Kasumi-1 (cell line): ENCODE results near the gene MRE11.

ENCODE experiments used
- DNase-seq, 2 experiments: peaks; one replicate each; lab custom pipeline; 2025; lab: John Stamatoyannopoulos, UW

MRE11 gene

DNA sequence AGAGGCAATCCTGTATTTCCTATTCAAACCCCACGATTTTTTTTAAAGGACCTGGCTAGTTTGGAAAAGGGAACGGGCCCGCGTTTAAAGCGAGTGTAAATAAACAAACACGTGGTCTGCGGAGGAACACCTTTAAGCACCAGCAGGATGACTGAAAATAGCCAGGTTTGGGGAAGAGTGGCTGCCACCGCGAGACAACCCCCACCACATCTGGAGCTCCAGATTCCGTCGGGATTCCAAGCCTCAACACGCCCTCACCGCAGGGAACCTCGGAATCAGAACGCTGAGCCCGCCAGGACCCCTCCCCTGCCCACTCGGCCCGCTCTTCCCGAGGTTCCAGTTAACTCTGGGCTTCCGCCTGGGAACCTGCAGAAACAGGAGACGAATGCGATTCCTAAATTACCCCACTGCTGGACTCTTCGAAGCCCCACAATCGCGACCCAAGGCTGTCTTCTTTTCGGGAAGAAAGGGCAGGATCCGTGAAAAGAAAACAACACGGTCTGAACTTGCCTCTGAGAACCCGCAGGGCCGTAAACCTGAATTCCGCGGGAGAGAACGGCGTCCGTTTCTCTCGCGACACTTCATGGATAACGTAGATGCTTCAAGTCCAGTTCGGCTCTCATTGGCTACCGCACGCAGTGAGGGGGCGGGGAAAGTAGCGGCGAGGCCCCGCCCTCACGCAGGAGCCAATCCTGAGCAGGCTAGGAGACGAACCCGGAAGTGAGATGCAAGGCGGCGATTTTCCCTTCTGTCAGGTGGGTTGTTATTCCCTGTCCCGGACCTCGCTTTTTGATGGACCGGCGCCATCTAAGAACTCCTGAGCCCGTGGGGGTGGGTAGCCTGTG is at the start of gene MRE11, which contains the start of gene ANKRD49:
Gene MRE11 (minus strand): TSS at position 564 of the 845 bp plus-strand sequence. CDS start 1,043 bp downstream, outside the sequence.
Gene ANKRD49 (plus strand): TSS at position 704 of the 845 bp plus-strand sequence. CDS start 2,710 bp downstream, outside the sequence.
- peak; percentile 97 for DNase-seq

DNA sequence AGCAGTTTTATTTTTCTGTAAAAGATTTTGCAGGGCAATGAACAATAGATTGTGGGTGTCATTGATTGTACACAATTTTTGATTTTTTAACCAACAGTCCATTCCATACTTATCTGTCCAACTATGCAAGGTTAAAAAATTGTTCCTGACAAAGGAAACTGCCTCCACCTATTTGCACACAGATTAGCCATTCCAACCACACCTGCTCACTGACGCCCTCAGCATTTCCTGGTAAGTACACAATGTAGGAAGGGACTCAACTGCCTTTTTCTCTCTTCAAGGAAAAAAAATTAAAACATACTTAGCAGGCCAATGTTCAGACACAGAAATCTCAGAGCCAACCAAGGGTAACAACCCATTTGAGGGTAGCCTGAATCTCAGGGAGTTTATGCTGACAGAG is 45.8 kb upstream of the MRE11 start:
- DNase-seq: no peak

DNA sequence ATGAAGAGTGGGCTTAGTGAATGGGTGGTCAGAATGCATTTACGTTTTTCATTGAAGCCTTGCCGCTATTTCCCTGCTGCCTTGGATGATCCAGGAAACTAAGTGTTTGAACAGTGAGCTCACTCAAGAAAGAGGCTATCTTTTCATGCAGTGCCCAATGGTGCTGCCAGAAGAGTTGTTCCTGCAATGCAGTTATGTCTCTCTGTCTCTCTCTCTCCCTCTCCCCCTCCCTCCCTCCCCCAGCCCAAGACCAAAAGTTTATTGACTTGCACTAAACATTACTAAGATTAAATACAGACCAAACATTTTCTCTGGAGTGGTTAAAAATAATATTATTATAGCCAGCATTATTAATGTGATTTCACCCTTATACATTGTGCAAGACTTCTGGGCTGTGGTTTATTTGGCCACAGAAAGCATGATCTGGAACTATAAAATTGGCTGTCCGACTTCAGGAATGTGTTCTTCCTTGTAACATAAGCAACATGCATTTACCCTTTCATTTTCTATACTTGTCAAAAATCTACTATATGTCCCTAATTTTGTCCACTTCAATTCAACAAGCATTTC is 43.5 kb upstream of the MRE11 start:
- DNase-seq: no peak

DNA sequence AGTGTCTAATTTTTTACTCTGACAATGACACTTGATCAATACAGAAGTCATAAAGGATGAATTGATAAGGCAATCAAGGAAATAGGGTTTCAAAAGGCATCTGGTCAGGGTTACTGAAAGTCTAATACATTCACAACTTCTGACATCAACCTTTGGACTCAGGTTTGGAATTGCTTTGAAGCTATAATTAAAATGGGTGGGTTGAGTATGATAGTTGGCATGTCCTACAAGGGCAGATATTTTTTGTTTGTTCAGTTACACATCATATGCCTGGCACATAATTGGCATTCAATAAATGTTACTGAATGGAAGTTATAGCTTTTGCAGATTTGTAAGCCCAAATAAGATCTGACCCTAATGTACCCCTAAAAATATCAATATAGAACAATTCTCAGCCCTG is 42.7 kb upstream of the MRE11 start:
- DNase-seq: no peak

DNA sequence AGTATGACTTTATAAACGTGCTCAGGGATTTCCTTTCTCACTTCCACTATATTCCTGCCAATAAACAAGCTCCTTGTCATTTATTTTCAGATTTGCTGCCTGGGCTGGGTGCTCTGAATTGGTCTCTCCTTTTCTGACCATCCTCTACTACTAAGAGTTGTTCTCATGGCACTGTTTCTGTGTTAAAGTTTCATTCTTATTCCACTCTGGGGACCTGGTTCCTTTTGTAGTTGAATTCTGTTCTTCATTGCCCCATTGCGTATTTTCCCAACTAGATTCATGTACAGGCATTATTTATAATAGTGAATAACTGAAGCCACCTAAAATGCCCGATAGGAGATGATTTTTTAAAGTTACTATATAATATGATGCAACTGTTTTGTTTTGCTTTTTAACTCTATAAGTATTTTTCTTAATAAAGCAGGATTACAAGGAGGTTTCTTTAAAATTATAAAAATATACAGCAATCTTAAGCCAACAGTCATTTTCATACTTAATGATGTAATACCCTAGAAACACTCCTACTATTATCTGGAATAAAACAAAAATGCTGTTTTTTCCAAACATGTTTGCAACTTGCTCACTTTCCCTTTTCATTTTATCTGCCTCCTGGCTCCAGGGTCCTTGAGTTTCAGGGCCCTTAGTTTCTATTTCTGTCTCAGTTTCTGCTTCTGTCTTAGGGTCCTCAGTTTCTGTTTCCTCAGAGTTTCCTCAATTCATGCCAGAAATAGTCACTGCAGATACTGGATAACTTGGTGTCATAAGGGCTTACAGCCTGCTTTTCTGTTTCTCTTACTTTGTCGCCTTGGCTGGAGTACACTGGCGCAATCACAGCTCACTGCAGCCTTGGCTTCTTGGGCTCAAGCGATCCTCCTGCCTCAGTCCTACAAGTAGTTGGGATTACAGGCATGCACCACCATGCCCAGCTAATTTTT is 40.3 kb upstream of the MRE11 start:
- peak; percentile 18 to 52 for DNase-seq

DNA sequence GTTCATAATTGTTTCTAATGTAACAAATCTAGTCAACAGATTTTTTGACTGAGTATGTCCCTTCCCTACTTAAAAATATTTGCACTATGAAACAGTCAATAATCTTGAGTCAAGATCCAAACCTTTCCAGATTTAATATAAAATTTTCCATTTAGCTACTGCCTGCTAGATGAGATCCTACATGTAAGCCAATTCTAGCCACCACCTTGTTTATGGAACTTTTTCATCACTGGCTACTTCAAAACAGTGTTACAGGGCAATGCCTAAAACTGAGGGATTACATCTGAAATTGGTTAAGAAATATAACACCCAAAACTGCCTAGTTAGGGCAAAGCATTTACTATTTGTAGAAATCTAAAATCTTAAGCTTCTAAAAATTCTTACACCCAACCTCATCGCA is 39.6 kb upstream of the MRE11 start:
- DNase-seq: no peak

DNA sequence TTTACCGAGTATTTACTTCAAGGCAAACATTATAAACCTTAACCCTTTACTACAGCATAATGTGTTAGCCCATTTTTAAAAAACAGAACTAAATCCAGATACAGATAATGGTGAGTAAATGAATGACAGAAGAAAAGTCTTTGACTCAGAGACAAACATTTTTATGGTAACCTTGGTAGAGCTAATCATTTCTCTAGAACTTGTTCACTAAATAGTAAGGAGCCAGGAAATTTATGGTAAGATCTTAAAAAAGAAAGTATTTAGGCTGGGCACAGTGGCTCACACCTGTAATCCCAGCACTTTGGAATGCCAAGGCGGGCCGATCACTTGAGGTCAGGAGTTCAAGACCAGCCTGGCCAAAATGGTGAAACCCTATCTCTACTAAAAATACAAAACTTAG is 38.6 kb upstream of the MRE11 start:
- DNase-seq: no peak

DNA sequence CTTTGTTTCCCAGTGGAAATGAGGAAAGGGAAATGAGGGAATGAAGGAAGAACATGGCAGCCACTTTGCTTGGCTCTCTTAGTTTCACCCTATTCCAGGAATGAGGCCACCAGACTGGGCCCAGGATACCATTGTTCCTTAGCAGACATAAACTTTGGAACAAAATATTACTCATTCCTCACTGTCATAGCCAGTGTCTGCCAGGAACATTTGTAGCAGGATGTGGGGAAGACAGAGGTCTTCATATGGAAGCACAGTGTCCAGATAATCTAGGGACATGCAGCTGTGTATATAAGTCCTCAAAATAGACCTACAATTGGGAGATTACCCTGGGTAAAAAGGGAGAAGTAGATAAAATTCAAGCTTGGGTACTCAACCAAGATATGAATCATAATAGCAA is 34.9 kb upstream of the MRE11 start:
- DNase-seq: no peak

DNA sequence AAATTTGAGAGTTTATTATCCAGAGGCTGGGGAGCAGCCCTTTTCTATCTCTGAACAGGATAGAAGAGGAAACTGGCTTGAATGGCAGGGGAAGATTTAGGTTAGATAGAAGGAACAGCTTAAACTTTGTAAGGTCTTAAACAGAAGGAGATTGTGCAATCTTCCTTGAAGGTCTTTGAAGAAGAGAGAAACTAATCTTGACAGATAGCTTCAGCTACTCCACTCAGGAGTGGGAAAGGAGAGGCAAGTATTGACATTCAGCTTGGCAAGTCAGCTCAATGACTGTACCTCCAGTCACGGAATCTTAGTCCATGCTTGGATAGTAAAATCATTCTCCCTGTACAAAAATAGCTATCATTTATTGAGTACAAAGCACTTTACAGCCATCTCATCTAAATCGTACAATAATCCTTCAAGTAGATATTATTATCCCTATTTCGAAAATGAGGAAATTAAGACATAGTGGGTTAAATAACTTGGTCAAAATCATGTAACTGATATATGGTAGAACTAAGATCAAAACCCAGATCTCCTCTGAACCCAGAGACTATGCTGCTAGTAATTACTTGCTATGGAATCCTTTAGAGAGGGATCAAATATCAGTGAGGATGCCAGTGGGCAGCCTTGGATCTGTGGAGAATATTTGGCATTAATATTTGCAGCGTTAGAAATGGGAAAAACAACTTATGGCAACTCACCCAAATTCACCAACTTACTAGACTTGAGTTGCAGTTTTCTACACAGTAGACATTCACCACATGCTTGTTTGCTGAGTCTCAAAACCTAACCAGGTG is 33.2 kb upstream of the MRE11 start:
- DNase-seq: peak; percentile 40 to 46

DNA sequence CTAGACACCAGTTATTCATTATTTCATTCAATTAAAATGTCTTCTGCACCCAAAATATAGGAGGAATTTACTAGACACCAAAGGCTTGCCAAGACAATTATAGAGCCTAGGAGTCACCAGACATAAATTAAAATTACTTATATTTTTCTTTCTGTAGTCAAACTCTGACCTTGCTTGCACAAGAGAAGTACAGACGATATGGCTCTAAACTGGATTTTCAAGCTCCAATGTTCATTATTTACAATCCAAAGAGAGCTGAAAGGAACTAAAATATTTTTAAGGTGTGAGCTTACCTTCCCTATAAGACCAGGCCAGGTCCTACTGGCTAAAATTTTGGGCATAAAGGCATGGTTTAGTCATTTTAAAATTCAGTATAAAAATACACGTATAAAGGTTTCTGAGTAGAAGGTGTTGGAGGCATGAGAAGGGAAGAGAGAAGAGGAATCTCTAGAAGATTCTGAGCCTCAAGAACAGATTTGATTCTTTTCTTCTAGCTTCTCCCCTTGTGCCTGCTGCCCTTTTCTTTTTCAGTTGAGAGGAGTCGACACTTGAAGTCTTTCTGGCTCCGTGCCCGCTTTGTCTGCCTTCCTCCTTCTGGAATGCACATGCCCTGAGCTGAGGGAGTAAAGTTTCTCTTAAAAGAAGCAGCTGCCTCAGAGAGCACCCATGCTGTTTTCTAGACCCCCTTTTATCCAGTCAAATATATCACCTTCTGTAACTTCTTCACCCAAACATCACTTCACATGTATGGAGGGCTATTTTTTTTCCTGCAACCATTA is 32.1 kb upstream of the MRE11 start:
- DNase-seq: peak; percentile 74 to 81

DNA sequence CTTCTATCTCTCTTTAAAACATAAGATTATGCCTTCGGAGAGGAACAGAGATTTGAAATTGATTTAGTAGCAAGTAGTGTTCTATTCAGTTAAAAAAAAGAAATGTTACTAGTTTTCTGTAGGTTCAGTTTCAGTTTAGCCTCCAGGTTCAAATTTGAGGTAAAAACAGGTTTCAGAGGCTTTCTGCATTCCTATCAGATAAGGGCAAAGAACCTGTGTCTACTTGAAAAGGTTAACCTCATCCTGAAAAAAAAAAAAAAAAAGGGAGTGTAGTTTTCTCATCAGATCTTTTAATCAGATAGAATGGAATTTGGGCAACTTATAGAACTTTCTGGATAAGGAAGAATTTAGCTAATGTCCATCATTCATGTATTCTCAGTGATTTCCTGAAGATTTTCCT is 30.7 kb upstream of the MRE11 start:
- no peak for DNase-seq

DNA sequence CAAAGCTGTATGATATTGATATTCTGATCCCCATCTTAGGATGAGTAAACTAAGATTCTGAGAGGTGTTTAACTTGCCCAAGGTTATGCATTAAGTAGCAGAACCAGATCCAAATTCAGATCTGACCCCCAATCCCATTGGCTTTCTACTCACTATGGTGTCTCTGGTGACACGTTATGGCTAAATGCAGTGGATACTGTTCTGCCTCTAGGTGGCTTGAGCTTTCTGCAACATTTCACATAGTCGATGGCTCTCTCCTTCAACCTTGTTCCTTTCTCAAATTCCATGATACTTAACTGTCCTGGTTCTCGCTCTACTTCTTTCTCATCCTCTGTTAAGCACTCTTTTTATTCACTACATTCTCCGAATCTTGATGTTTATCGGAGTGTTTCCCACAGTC is 28.0 kb upstream of the MRE11 start:
- peak; percentile 71 to 73 for DNase-seq

DNA sequence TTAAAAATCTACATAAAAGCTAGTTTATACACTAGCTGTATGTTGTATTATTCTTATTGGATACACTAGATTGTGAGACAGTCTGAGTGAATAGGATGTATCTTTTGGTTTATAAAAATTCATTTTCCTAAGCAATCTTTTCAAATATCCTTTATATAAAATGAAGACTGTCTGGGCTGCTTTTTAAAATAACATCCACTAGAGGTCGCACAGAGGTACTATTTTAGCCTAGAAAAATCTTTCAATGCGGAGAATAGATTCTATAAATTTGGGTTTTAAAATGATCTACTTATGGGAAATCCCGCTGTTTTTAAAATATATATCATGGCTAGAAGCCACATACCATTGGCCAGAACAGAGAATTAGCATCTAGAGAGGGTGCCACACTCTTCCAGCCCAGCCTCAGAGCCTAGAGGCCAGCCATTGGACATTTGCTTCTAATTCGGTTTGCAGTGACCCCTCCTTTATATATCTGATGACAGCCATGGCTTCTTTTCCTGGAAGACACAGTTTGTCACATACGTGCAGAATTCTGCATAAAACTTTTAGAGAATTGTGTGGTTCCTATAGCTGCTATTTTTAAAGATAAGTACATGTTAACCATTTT is 25.9 kb upstream of the MRE11 start:
- peak; percentile 58 to 76 for DNase-seq

DNA sequence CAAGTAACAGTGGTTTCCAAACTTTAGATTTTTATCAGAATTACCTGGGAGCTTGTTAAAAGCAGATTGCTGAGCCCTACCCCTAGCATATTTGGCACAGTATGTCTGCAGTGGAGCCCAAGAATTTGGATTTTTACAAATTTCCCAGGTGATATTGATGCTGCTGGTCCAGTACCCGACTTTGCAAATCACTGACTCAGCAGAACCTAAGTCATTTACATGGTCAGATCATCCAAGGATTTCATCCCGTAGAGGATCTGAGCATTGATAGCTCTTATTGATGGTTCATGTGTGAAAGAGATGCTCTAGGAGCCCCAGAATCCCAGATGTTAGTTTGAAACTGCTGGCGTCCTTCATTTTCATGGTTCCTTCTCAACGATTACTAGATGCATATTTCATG is 24.7 kb upstream of the MRE11 start:
- no peak for DNase-seq

DNA sequence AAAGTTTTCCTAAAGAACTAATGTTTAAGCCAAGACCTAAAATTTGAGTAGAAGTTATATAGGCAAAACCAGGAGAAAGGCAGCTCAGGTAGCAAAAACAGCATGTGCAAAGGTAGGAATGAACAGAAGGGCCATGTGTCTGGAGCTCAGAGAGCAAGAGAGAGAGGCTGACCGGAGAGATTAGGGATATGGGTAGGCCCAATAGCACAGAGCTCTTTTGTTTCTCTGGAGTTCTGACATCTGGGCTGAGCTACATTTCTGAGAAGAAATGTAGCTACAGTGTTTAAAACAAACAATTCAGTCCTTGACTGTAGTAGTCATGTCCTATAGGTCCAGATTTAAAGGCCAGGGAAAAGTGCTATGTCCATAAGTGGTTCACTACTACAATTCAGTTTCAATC is 23.1 kb upstream of the MRE11 start:
- no peak for DNase-seq

DNA sequence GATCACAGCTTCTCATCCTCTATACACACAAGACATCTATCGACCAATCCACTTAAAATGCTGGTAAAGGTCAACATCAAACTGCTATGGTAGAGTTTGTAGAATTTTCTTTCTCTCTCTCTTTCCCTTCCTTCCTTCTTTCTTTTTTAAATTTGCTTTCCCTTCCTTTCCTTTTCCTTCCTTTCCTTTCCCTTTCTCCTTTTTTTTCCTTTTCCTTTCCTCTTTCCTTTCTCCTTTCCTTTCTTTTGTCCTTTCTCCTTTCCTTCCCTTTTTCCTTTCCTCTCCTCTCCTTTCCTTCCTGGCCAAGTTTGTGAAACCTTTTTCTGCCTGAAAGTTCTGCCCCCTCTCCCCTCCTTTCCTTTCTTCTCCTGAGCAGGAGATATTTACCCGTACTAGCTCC is 21.8 kb upstream of the MRE11 start:
- no peak for DNase-seq

DNA sequence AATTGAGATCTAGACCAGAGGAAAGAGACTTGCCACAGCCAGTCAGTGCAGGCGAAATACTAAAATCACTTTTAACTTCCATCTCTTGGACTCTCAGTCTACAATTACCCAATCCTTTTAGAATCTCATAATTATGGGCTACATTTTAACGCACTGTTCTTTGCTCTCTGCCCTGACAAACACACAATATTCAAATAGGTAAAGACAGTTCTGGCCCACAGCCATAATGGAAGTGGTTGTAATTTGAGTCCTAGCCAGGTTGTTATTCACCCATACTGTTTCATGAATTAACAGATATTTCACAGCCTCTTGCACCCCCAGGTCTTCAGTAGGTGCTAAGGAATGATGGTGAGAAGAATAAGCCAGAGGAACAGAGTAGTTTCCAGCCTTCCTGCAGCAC is 19.4 kb upstream of the MRE11 start:
- DNase-seq: peak; percentile 36 to 48

DNA sequence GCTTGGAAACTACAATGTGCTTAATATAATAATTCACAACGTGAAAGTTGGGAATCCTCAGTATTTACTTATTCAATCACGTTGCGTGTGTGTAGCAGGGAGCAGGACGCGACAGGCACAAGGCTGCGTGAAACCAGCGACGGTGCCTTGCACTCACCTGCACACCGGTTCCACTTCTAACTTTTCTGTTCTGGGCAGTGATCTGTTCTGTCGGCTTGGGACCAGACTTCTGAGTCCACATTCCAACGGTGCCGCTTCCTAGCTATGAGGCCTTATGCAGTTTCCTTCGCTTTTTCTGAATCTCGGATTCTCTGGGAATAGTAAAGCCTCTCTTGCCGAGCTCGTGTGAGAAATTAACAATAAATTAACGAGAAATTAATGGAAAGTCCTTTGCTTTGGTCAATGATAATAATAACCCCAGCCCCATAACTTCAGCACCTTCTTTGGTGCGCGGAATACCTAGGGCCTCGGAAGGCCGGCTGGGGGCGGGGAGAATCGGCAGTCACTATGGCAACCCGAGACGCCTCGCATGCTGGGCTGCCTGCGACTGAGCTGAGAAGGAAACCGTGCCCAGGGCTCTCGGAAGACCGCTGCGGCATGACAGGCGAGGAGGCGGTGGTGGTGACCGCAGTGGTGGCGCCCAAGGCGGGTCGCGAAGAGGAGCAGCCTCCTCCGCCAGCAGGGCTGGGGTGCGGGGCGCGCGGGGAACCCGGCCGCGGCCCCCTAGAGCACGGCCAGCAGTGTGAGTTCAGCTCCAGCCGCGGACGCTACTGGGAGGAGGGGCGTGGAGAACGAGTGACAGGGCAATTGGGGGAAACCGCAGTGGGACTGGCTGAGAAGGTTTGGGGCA is 18.5 kb upstream of the MRE11 start, which contains the start of gene C11orf97:
Gene C11orf97 (plus strand): TSS at position 530 of the 850 bp plus-strand sequence. CDS start 68 bp downstream, at position 598.
- peak; percentile 34 to 47 for DNase-seq

DNA sequence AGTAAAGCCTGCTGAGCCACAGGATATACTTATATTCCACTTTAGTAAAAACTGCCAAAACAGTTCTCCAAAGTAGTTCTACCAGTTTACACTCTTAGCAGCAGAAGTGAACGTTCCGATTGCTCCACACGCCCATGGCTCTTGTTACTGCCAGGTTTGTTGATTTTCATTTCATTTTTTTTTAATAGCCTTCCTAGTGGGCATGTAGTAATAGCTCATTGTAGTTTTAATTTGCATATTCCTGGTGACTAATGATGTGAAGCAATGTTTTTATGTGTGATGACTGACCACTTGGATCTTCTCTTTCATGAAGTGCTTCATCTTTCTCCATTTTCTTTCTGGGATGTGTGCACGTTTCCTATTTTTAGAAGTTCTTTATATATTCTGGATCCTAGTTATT is 13.8 kb upstream of the MRE11 start:
- DNase-seq: no peak
